ENCODE results near the gene QRICH1.

Gene QRICH1

GRCh38 chr3:48989796-48990635 is 103.9 kb downstream of the QRICH1 start, which contains the start of gene P4HTM:
P4HTM (plus strand) TSS chr3:48990241; CDS start chr3:48990257, 16 bp downstream.
- Histone ChIP-seq H3K9me3 (ENCODE audit: control insufficient read depth in 1 of 2, low read length in 2 of 2) (no peaks in the 10 kb centered on the region), H3K27ac (ENCODE audit: low read depth, low read length) (peak within 1 kb of the TSS; percentile 83), H3K4me3 (ENCODE audit: low read depth in 1 of 2, low read length in 2 of 2) (peak within 1 kb of the TSS; percentile 90 to 91), H3K36me3 (ENCODE audit: control insufficient read depth in 1 of 2, insufficient read depth in 2 of 2, low read length in 2 of 2) (peaks cover 0 to 18% of the 10 kb centered on the region in 2 donors), H3K9ac (ENCODE audit: low read depth in 1 of 2, low read length in 2 of 2) (peak within 1 kb of the TSS; percentile 69 to 74), H3K4me1 (ENCODE audit: control insufficient read depth in 1 of 2, insufficient read depth in 2 of 2, low read length in 2 of 2) (peaks cover 14 to 23% of the 10 kb centered on the region in 2 donors), H3K27me3 (ENCODE audit: control insufficient read depth in 1 of 2, insufficient read depth in 2 of 2, low read length in 2 of 2) (no peaks in the 10 kb centered on the region)

DNA sequence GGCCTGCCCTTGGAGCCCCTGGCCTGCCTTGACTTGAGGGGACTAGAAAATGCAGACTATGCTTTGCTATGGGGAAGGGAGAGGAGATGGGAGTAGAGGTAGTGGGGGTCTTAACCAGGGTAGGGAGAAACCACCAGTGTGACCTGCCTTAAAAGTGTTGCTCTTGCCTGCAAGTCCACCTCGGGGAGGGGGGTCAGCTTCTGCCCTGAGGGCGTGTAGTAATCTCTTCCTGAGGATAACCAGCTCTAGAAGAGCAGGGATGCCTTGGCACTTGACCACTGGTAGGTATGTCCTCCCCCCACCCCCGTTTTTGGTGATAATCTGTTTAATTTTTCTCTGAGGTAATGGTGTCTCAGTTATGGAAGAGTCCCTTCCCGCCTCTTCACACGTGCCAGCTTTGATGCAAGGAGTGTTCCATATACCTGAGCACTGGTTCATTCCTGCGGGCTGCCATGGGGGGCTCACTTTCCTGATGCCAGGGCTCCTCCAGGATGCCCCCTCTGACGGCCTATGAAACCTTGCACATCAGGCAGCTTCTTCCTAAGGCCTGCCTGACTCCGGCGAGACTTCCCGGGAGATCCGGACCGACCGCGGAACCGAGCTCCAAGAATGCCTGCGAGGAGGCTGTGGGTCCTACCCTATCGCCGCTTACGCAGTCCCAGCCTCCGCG is 104.6 kb downstream of the QRICH1 start:
- peaks cover 14 to 23% of the 10 kb centered on the region in 2 donors for H3K4me1 ChIP-seq (ENCODE audit: control insufficient read depth in 1 of 2, insufficient read depth in 2 of 2, low read length in 2 of 2)
- H3K27ac ChIP-seq (ENCODE audit: low read depth, low read length): peak overlapping the region; percentile 83
- peaks cover 6 to 24% of the 10 kb centered on the region in 2 donors for H3K36me3 ChIP-seq (ENCODE audit: control insufficient read depth in 1 of 2, insufficient read depth in 2 of 2, low read length in 2 of 2)
- H3K4me3 ChIP-seq (ENCODE audit: low read depth in 1 of 2, low read length in 2 of 2): peak overlapping the region; percentile 90 to 91
- H3K27me3 ChIP-seq (ENCODE audit: control insufficient read depth in 1 of 2, insufficient read depth in 2 of 2, low read length in 2 of 2): no peaks in the 10 kb centered on the region
- peak overlapping the region; percentile 69 to 74 for H3K9ac ChIP-seq (ENCODE audit: low read depth in 1 of 2, low read length in 2 of 2)
- H3K9me3 ChIP-seq (ENCODE audit: control insufficient read depth in 1 of 2, low read length in 2 of 2): no peaks in the 10 kb centered on the region

DNA sequence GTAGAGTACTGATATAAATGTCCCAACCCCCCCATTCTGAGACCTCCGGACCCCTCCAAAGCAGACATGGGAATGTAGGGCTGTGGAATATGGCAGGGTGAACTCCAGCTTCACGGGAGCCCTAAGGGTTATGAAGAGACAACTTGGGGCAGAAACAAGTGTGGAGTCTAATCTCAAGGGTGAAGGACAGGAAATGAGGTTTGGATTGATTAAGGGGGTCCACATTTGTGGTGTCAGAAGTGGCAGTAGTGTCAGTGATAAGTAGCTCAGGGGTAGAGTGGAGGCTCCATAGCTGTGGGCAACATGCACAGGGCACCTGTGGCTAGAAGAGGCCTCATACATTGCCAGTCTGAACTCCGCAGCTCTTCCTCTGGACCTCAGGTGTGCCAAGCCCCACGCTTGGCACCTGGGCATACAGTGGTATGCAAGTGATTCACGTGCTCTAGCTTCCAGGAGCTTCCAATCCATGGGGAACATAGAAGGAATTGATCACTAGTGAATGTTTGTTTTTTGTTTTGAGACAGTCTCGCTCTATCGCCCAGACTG is 108.0 kb downstream of the QRICH1 start:
- Histone ChIP-seq H3K4me3 (ENCODE audit: low read depth in 1 of 2, low read length in 2 of 2) (no peak overlapping the region), H3K9ac (ENCODE audit: low read depth in 1 of 2, low read length in 2 of 2) (no peak overlapping the region), H3K36me3 (ENCODE audit: control insufficient read depth in 1 of 2, insufficient read depth in 2 of 2, low read length in 2 of 2) (peaks cover 24 to 52% of the 10 kb centered on the region in 2 donors), H3K9me3 (ENCODE audit: control insufficient read depth in 1 of 2, low read length in 2 of 2) (no peaks in the 10 kb centered on the region), H3K27me3 (ENCODE audit: control insufficient read depth in 1 of 2, insufficient read depth in 2 of 2, low read length in 2 of 2) (no peaks in the 10 kb centered on the region), H3K27ac (ENCODE audit: low read depth, low read length) (no peak overlapping the region), H3K4me1 (ENCODE audit: control insufficient read depth in 1 of 2, insufficient read depth in 2 of 2, low read length in 2 of 2) (peaks cover 8 to 12% of the 10 kb centered on the region in 2 donors)

- Histone ChIP-seq H3K27ac (ENCODE audit: low read depth, low read length) (no peak overlapping the region), H3K4me3 (ENCODE audit: low read depth in 1 of 2, low read length in 2 of 2) (no peak overlapping the region), H3K27me3 (ENCODE audit: control insufficient read depth in 1 of 2, insufficient read depth in 2 of 2, low read length in 2 of 2) (no peaks in the 10 kb centered on the region), H3K9me3 (ENCODE audit: control insufficient read depth in 1 of 2, low read length in 2 of 2) (no peaks in the 10 kb centered on the region), H3K4me1 (ENCODE audit: control insufficient read depth in 1 of 2, insufficient read depth in 2 of 2, low read length in 2 of 2) (peaks cover 8% of the 10 kb centered on the region in 2 donors), H3K9ac (ENCODE audit: low read depth in 1 of 2, low read length in 2 of 2) (no peak overlapping the region), H3K36me3 (ENCODE audit: control insufficient read depth in 1 of 2, insufficient read depth in 2 of 2, low read length in 2 of 2) (peaks cover 32 to 64% of the 10 kb centered on the region in 2 donors)
These were observed 109.2 kb downstream of the QRICH1 start for GRCh38 chr3:48984663-48985062.

DNA sequence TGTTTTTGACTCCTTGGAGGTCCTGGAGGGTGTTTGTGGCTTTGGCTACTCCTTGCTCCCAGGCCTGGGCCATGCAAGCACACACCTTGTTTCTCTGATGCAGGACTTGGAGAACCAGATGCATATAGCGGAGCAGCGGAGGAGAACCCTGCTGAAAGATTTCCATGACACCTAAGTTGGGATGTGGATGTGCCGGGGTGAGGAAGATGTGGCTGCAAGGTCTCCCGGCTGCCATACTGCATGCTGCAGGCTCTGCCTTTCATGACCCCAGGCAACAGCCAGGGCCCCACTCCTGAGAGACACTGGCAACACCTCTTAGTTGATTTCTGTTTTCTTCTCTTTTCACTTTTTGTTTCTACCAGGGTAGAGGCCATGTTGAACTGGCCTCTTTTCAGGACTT is 110.8 kb downstream of the QRICH1 start:
- Histone ChIP-seq H3K4me3 (ENCODE audit: low read depth in 1 of 2, low read length in 2 of 2) (no peak overlapping the region), H3K27me3 (ENCODE audit: control insufficient read depth in 1 of 2, insufficient read depth in 2 of 2, low read length in 2 of 2) (no peaks in the 10 kb centered on the region), H3K9me3 (ENCODE audit: control insufficient read depth in 1 of 2, low read length in 2 of 2) (no peaks in the 10 kb centered on the region), H3K9ac (ENCODE audit: low read depth in 1 of 2, low read length in 2 of 2) (no peak overlapping the region), H3K27ac (ENCODE audit: low read depth, low read length) (no peak overlapping the region), H3K4me1 (ENCODE audit: control insufficient read depth in 1 of 2, insufficient read depth in 2 of 2, low read length in 2 of 2) (no peaks in the 10 kb centered on the region), H3K36me3 (ENCODE audit: control insufficient read depth in 1 of 2, insufficient read depth in 2 of 2, low read length in 2 of 2) (peaks cover 40 to 73% of the 10 kb centered on the region in 2 donors)

DNA sequence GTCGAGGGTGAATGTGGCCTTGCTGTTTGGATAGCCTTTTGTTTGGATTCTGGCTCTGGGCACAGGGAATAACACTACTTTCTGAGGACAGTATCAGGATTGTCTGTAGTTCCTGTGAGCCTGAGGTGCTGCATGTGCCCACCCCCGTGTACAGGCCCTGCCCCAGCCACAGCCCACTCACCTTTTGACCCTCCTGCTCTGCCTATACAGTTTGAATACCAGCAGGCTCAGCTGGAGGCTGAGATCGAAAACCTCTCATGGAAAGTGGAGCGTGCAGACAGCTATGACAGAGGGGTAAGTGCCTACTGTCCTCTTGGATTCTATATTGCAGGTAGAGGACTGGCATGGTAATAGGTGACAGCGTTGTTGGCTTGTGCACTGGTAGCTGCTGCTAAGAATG is 111.2 kb downstream of the QRICH1 start:
- Histone ChIP-seq H3K9me3 (ENCODE audit: control insufficient read depth in 1 of 2, low read length in 2 of 2) (no peaks in the 10 kb centered on the region), H3K4me1 (ENCODE audit: control insufficient read depth in 1 of 2, insufficient read depth in 2 of 2, low read length in 2 of 2) (no peaks in the 10 kb centered on the region), H3K27ac (ENCODE audit: low read depth, low read length) (no peak overlapping the region)

DNA sequence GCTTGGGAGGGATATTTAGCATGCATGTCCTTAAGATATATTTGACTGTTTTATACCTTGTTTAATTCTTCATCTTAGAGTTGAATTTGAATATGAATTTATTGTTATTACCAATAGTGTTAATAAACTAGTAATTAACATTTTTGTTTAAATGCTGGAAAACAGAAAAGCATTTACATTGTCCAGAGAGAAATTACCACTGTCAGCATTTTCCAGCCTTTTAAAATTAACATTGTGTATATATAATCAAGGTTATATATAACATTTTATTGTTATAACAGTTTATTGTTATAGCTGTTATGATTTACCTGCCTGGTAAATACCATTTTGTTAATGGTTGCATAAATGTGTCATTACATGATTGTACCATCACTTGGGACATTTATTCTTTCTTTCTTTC is 111.9 kb downstream of the QRICH1 start:
- peaks cover 46 to 82% of the 10 kb centered on the region in 2 donors for H3K36me3 ChIP-seq (ENCODE audit: control insufficient read depth in 1 of 2, insufficient read depth in 2 of 2, low read length in 2 of 2)
- H3K27ac ChIP-seq (ENCODE audit: low read depth, low read length): no peak overlapping the region
- no peak overlapping the region for H3K4me3 ChIP-seq (ENCODE audit: low read depth in 1 of 2, low read length in 2 of 2)
- no peaks in the 10 kb centered on the region for H3K4me1 ChIP-seq (ENCODE audit: control insufficient read depth in 1 of 2, insufficient read depth in 2 of 2, low read length in 2 of 2)
- H3K9ac ChIP-seq (ENCODE audit: low read depth in 1 of 2, low read length in 2 of 2): no peak overlapping the region
- H3K9me3 ChIP-seq (ENCODE audit: control insufficient read depth in 1 of 2, low read length in 2 of 2): no peaks in the 10 kb centered on the region
- no peaks in the 10 kb centered on the region for H3K27me3 ChIP-seq (ENCODE audit: control insufficient read depth in 1 of 2, insufficient read depth in 2 of 2, low read length in 2 of 2)

More for the DNA sequence above, 111.2 kb downstream of the QRICH1 start:
- H3K4me3 ChIP-seq (ENCODE audit: low read depth in 1 of 2, low read length in 2 of 2): no peak overlapping the region
- no peak overlapping the region for H3K9ac ChIP-seq (ENCODE audit: low read depth in 1 of 2, low read length in 2 of 2)
- peaks cover 41 to 77% of the 10 kb centered on the region in 2 donors for H3K36me3 ChIP-seq (ENCODE audit: control insufficient read depth in 1 of 2, insufficient read depth in 2 of 2, low read length in 2 of 2)
- H3K27me3 ChIP-seq (ENCODE audit: control insufficient read depth in 1 of 2, insufficient read depth in 2 of 2, low read length in 2 of 2): no peaks in the 10 kb centered on the region

GRCh38 chr3:48980295-48980694 is 113.6 kb downstream of the QRICH1 start:
- no peaks in the 10 kb centered on the region for H3K9me3 ChIP-seq (ENCODE audit: control insufficient read depth in 1 of 2, low read length in 2 of 2)
- H3K27ac ChIP-seq (ENCODE audit: low read depth, low read length): no peak overlapping the region
- peaks cover 47 to 87% of the 10 kb centered on the region in 2 donors for H3K36me3 ChIP-seq (ENCODE audit: control insufficient read depth in 1 of 2, insufficient read depth in 2 of 2, low read length in 2 of 2)
- H3K4me3 ChIP-seq (ENCODE audit: low read depth in 1 of 2, low read length in 2 of 2): no peak overlapping the region
- H3K27me3 ChIP-seq (ENCODE audit: control insufficient read depth in 1 of 2, insufficient read depth in 2 of 2, low read length in 2 of 2): no peaks in the 10 kb centered on the region
- H3K9ac ChIP-seq (ENCODE audit: low read depth in 1 of 2, low read length in 2 of 2): no peak overlapping the region
- no peaks in the 10 kb centered on the region for H3K4me1 ChIP-seq (ENCODE audit: control insufficient read depth in 1 of 2, insufficient read depth in 2 of 2, low read length in 2 of 2)

Measured in duodenal mucosa (tissue), 2 donors.